A673 (cell line): ENCODE measurements around the gene CACNB1.

Experiments used
- EZH2 ChIP-seq: fragments of 200-600 bp; sonication (generic); IDR thresholded peaks from 2 replicates; pipeline ENCODE4 v1.6.1; 2017; ENCODE audit warnings: borderline replicate concordance, low read depth, mild to moderate bottlenecking, mixed read lengths, antibody characterized with exemption, low read length; ENCODE audit not compliant: poor library complexity, severe bottlenecking
- TF ChIP-seq, protein P1 (sequence below): fragments of 300-800, 200-600 bp; sonication (generic); conservative IDR thresholded peaks from 2 replicates; pipeline ENCODE4 v1.5.1; 2017; ENCODE audit warnings: low read depth, mild to moderate bottlenecking, antibody characterized with exemption, low read length, moderate library complexity, mixed read lengths

DNA sequence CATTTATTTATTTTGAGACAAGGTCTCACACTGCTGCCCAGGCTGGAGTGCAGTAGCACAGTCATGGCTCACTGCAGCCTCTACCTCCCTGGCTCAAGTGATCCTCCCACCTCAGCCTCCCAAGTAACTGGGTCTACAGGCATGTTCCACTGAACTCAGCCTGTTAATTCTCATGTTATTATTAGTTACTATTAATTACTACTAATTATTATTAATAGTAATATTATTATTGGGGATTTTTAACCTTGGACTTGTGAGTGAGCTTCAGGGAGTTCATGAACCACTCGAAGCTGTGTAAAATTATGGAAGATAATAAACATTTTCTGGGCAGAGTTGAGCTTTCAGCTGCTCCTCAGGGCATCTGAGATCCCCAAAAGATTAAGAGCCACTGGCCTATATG, 32.9 kb upstream of the CACNB1 start:
- TF ChIP-seq, protein P1, sequence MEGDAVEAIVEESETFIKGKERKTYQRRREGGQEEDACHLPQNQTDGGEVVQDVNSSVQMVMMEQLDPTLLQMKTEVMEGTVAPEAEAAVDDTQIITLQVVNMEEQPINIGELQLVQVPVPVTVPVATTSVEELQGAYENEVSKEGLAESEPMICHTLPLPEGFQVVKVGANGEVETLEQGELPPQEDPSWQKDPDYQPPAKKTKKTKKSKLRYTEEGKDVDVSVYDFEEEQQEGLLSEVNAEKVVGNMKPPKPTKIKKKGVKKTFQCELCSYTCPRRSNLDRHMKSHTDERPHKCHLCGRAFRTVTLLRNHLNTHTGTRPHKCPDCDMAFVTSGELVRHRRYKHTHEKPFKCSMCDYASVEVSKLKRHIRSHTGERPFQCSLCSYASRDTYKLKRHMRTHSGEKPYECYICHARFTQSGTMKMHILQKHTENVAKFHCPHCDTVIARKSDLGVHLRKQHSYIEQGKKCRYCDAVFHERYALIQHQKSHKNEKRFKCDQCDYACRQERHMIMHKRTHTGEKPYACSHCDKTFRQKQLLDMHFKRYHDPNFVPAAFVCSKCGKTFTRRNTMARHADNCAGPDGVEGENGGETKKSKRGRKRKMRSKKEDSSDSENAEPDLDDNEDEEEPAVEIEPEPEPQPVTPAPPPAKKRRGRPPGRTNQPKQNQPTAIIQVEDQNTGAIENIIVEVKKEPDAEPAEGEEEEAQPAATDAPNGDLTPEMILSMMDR = no peak
- TF ChIP-seq EZH2 = no peak
